Superior temporal gyrus (tissue), 1 donor: Measurements from ENCODE around the gene EYS.
A peak's percentile ranks its signal among the peaks of the same experiment; 100 is the strongest.
"Not testable (repeated sequence)": the region's sequence is repeated elsewhere in the genome, so short reads cannot be mapped to it uniquely, and the experiment has no call there.

Source experiments
- DNase-seq: peaks from one replicate; pipeline ENCODE4 v3.0.0-alpha.2; 2016; ENCODE audit errors: extremely low spot score

EYS gene

DNA sequence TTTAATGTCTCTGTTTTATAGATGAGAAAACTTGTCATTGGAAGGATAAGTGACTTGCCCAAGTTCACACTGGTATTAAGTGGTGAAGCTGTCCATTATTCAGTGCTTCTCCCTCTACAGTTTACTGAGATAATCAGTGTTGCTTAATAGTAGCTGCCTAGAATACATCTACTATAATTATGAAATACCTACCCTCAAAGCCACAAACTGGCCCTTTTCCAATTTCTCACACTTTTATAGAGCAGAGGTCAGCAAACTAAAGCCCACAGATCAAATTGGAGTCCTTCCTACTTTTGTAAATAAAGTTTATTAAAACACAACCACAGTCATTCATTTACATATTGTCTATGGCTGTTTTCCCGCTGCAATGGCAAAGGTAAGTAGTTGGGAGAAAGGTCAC is 73.5 kb downstream of the EYS start:
- no peak for DNase-seq

- DNase-seq = no peak
Observed at GRCh38 chr6:65631711-65632110, 75.3 kb downstream of the EYS start.

DNA sequence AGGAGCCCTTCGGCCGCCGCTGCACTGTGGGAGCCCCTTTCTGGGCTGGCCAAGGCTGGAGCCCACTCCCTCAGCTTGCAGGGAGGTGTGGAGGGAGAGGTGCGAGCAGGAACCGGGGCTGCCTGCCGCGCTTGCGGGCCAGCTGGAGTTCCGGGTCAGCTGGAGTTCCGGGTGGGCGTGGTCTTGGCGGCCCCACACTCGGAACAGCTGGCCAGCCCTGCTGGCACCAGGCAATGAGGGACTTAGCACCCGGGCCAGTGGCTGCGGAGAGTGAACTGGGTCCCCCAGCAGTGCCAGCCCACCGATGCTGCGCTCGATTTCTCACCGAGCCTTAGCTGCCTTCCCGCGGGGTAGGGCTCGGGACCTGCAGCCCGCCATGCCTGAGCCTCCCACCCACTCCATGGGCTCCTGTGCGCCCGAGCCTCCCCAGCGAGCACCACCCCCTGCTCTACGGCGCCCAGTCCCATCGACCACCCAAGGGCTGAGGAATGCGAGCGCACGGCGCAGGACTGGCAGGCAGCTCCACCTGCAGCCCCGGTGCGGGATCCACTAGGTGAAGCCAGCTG is 79.5 kb downstream of the EYS start:
- DNase-seq = not testable (repeated sequence)

GRCh38 chr6:65627015-65627414 is 80.0 kb downstream of the EYS start:
- no peak for DNase-seq

GRCh38 chr6:65623566-65623965 is 83.5 kb downstream of the EYS start:
- DNase-seq = no peak

DNA sequence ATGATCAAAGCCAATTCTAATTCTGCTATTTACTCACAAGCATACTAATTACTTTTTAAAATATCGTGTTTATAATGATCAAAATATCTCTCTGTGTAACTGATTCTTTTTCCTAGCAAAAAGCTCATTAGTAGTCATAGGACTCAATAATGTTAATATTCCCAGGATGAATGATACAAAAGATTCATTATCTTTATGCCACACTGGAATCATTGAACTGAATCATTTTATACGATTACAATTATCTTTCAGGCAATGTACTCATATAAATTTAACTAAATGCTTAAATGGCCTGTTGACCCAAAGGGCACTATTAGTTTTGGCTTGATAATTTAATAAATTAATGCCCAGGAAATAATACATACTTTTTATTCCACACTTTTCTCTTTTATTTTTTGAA is 96.3 kb downstream of the EYS start:
- DNase-seq = no peak

DNA sequence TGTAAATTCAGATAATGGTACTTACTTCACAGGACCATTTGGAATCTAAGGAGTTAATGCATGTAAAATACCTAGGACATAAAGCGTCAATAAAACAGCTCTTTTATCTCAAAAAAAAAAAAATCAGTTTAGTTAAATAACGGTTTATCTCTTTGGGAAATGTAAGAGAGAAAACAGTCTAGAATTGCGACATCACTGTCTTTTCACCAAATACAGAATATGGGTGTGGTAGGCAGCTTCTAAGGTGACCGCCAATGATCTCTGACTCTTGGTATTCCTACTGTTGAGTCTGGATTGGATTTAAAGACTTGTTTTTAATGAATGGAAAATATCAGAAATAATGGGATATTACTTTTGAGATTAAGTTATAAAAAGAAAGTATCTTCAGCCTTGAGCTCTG is 111.5 kb downstream of the EYS start:
- no peak for DNase-seq

DNA sequence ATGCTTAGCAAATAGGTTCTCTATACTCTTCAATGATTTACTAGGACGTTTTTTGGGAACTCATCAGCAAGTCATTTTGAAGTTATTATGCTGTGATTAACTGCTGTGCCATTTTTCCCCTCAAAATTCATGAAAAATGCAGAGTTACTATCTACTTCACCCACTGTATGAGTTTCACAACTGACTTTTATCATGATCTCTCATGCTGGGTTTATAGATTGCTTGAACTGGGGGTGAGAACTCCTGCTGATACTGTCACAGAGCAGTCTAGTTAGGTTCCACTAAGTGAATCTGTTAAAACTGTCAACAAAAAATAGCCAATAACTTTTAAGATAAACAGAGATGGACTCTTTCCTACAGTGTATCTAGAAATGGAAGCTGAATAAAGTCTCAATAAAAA is 136.7 kb downstream of the EYS start:
- DNase-seq = no peak

DNA sequence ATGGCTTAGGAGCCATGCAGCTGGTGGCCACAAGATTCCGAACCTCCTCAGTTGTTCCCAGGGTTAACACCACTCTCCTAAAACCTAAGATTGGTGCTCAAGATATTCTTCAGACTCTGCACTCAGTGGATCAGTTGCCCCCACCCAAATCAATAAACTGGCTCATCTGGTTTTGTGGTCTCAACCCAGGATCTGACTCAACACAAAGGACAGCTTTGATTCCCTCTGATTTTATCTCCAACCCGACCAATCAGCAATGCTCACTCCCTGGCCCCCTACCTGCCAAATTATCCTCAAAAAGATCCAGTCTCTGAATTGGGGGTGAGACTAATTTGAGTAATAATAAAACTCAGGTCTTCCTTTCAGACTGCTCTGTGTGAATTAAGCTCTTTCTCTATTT is 137.5 kb downstream of the EYS start:
- DNase-seq = no peak

- DNase-seq = not testable (repeated sequence)
Observed at GRCh38 chr6:65569056-65569455, 138.0 kb downstream of the EYS start.

DNA sequence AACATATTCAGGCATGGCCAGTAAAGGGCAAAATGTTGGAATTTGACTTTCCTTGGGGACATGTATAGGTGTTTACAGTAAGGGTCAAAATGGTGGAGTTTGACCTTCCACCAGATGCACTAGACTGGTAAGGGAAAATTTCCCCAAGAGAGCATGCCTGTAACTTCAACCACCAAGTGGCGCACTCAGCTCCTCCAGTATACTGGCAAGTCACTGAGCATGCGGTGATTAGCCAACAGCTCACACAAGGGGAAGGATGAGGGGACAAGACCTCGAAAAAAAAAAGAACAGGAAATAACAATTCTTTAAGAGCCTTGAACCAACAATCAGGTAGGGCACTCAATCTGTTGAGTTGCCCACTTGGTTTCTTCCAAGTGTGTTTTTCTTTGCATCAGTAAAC is 140.9 kb downstream of the EYS start:
- no peak for DNase-seq

DNA sequence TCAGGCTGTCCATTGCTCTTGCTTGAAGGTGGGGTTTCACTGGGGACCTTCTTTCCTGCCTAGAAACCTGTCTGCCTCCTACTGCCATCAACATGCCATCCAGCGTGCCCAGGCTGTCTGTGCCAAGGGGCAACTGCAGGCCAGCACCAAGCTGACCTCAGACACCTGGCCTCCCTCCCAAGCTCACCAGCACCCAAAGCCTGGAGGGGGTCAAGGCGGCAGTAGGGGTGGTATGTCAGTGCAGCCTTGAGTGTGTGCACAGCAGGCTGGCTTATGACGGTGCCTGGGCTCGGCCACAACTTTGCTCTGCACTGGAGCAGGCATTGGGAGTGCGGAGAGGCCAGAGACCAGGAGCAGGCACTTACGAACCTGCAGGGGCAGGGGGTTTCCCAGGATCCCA is 149.0 kb downstream of the EYS start:
- no peak for DNase-seq

- DNase-seq = no peak
Observed at GRCh38 chr6:65557224-65557623, 149.8 kb downstream of the EYS start.

DNA sequence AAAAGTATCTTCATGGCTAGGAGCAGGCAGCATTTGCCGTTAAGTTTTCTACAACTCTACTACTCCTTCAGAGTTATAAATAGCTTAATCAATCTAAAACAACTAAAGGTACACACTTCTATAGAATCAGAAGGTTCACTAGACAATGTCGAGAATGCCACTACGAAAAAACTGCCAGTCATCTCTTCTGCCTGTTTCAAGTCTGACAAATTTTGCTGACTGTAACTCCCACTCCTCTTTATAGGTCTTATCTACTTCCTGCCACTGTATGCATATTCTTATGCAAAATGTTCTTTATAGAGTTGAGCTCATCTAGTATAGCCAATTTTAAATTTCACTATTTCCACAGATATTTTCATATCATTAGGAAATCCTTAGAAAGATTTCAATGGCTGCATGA is 160.1 kb downstream of the EYS start:
- no peak for DNase-seq

- no peak for DNase-seq
Observed at GRCh38 chr6:65545920-65546319, 161.1 kb downstream of the EYS start.

- no peak for DNase-seq
Observed at GRCh38 chr6:65538644-65539043, 168.4 kb downstream of the EYS start.

GRCh38 chr6:65537600-65537999 is 169.4 kb downstream of the EYS start:
- DNase-seq = no peak

GRCh38 chr6:65531533-65531932 is 175.5 kb downstream of the EYS start:
- no peak for DNase-seq

DNA sequence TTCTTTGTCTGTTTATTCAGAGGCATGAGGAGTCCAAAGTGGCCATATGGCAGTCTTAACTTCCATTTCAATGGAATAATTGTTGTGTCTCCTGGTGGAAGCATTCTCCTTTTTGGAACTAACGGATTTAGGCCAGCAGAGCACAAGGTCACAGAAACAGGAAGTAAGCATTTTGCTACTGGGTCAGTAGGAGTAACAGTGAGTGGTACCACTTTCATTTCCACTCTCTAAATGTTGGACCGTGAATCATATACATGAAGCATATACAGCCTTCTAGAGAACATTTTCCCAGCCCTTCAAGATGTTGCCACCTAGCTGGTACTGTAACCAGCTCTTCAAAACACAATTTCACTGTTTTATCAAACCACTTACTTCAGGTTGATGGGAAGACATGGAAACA is 182.8 kb downstream of the EYS start:
- DNase-seq = no peak

- DNase-seq = no peak
Observed at GRCh38 chr6:65505736-65506135, 201.3 kb downstream of the EYS start.

DNA sequence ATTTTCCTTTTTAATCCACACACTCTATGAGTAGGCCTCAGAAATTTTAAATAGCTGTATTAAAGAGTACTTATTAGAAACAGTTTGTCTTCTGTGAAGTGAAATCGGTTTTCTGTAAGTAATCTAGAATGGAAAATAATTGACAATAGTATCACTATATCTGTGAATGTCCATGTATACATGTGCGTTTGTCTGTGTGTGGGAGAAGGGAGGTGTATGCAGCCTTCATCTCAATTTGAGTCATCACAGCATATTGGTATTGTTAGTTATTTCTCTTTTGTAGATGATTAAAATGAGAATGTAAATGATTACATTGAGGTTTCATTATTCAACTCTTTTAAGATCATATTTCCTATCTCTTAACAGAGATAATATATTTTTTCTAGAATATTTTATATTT is 206.0 kb downstream of the EYS start:
- DNase-seq = no peak

DNA sequence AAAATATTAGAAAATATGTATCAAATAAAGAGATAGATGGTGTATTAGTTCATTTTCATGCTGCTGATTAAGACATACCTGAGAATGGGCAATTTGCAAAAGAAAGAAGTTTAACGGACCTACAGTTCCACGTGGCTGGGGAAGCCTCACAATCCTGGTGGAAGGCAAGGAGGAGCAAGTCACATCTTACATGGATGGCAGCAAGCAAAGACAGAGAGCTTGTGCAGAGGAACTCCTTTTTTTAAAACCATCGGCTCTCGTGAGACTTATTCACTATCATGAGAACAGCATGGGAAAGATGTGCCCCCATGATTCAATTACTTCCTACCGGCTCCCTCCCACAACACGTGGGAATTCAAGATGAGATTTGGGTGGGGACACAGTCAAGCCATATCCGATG is 223.4 kb downstream of the EYS start:
- not testable (repeated sequence) for DNase-seq

GRCh38 chr6:65469650-65470049 is 237.4 kb downstream of the EYS start:
- DNase-seq = peak; percentile 67

GRCh38 chr6:65468307-65468706 is 238.7 kb downstream of the EYS start:
- DNase-seq = no peak

GRCh38 chr6:65461121-65461520 is 245.9 kb downstream of the EYS start:
- no peak for DNase-seq
